ENCODE data around the gene UNC5B.

Gene UNC5B

GRCh38 chr10:71314028-71314693 lies 101.8 kb downstream of the UNC5B start:
- no peak for DNase-seq (ENCODE audit: low spot score)

GRCh38 chr10:71314694-71315225 lies 102.4 kb downstream of the UNC5B start:
- no peaks in the 10 kb centered on the region for H3K4me1 ChIP-seq (ENCODE audit: insufficient read depth, poor library complexity, severe bottlenecking)
- no peaks in the 10 kb centered on the region for H3K36me3 ChIP-seq (ENCODE audit: low read depth)
- H3K9me3 ChIP-seq (ENCODE audit: severe bottlenecking), result no peaks in the 10 kb centered on the region
- H3K27me3 ChIP-seq (ENCODE audit: insufficient read depth, poor library complexity, severe bottlenecking), result no peaks in the 10 kb centered on the region
- no peak for TF ChIP-seq CTCF (IDR thresholded peaks at IDR 0.05; ENCODE audit: poor library complexity, severe bottlenecking)
- DNase-seq (ENCODE audit: low spot score), result no peak
- no peak overlapping the region for H3K27ac ChIP-seq (ENCODE audit: poor library complexity, severe bottlenecking)
- ATAC-seq (ENCODE audit: low read depth), result no peak
- H3K4me3 ChIP-seq (ENCODE audit: severe bottlenecking), result no peak overlapping the region

More at GRCh38 chr10:71314028-71314693, 101.8 kb downstream of the UNC5B start:
- peak; percentile 92 for TF ChIP-seq CTCF (IDR thresholded peaks at IDR 0.05; ENCODE audit: poor library complexity, severe bottlenecking)
- H3K27me3 ChIP-seq (ENCODE audit: insufficient read depth, poor library complexity, severe bottlenecking), result no peaks in the 10 kb centered on the region
- H3K9me3 ChIP-seq (ENCODE audit: severe bottlenecking), result no peaks in the 10 kb centered on the region
- H3K4me3 ChIP-seq (ENCODE audit: severe bottlenecking), result no peak overlapping the region
- H3K27ac ChIP-seq (ENCODE audit: poor library complexity, severe bottlenecking), result no peak overlapping the region
- no peaks in the 10 kb centered on the region for H3K36me3 ChIP-seq (ENCODE audit: low read depth)
- no peaks in the 10 kb centered on the region for H3K4me1 ChIP-seq (ENCODE audit: insufficient read depth, poor library complexity, severe bottlenecking)
- peak; percentile 51 for ATAC-seq (ENCODE audit: low read depth)

- H3K27ac ChIP-seq (ENCODE audit: poor library complexity, severe bottlenecking), result no peak overlapping the region
- DNase-seq (ENCODE audit: low spot score) (no peak), ATAC-seq (ENCODE audit: low read depth) (no peak)
- H3K36me3 ChIP-seq (ENCODE audit: low read depth), result no peaks in the 10 kb centered on the region
- no peak for TF ChIP-seq CTCF (IDR thresholded peaks at IDR 0.05; ENCODE audit: poor library complexity, severe bottlenecking)
- no peak overlapping the region for H3K4me3 ChIP-seq (ENCODE audit: severe bottlenecking)
- H3K4me1 ChIP-seq (ENCODE audit: insufficient read depth, poor library complexity, severe bottlenecking), result no peaks in the 10 kb centered on the region
- no peaks in the 10 kb centered on the region for H3K27me3 ChIP-seq (ENCODE audit: insufficient read depth, poor library complexity, severe bottlenecking)
- no peaks in the 10 kb centered on the region for H3K9me3 ChIP-seq (ENCODE audit: severe bottlenecking)
These were observed 103.9 kb downstream of the UNC5B start for GRCh38 chr10:71316056-71316785.

- Histone ChIP-seq H3K4me3 (ENCODE audit: severe bottlenecking) (no peak overlapping the region), H3K4me1 (ENCODE audit: insufficient read depth, poor library complexity, severe bottlenecking) (no peaks in the 10 kb centered on the region), H3K27me3 (ENCODE audit: insufficient read depth, poor library complexity, severe bottlenecking) (no peaks in the 10 kb centered on the region), H3K36me3 (ENCODE audit: low read depth) (no peaks in the 10 kb centered on the region), H3K9me3 (ENCODE audit: severe bottlenecking) (no peaks in the 10 kb centered on the region), H3K27ac (ENCODE audit: poor library complexity, severe bottlenecking) (no peak overlapping the region)
- DNase-seq (ENCODE audit: low spot score), result no peak
- ATAC-seq (ENCODE audit: low read depth), result no peak
- TF ChIP-seq CTCF (IDR thresholded peaks at IDR 0.05; ENCODE audit: poor library complexity, severe bottlenecking), result no peak
These were observed 104.4 kb downstream of the UNC5B start for GRCh38 chr10:71316786-71317160.

Measured in RWPE2 (cell line).